SU-DHL-6 (cell line): ENCODE measurements around the gene PLEKHF1.

Source experiments
- CTCF ChIP-seq: fragments of 200-600 bp; sonication (generic); IDR thresholded peaks from one replicate; pipeline ENCODE4 v1.5.1; 2017; ENCODE audit warnings: antibody characterized with exemption, mild to moderate bottlenecking, low read length, moderate library complexity; ENCODE audit not compliant: insufficient read depth, poor library complexity, severe bottlenecking
- EZH2phosphoT487 ChIP-seq: fragments of 200-600 bp; sonication (generic), shearing (Covaris generic); conservative IDR thresholded peaks from 2 replicates; pipeline ENCODE4 v1.6.1; 2018; ENCODE audit warnings: mild to moderate bottlenecking, antibody characterized with exemption, low read length, moderate library complexity, mixed read lengths

- TF ChIP-seq CTCF (no peak), EZH2phosphoT487 (no peak)
Observed at GRCh38 chr19:29676586-29676985, 11.3 kb downstream of the PLEKHF1 start.
